GM23248 (cell line): ENCODE results near the gene LRRFIP1. TPM values are rescaled to one million over a fixed set of nuclear protein-coding genes. Genes with fewer than 3 reads are reported as not detected.
"Not testable (repeated sequence)": the region's sequence is repeated elsewhere in the genome, so short reads cannot be mapped to it uniquely, and the experiment has no call there.

ENCODE experiments used
- DNase-seq: peaks from one replicate; pipeline ENCODE4 v3.0.0-alpha.2; 2015
- H2AFZ ChIP-seq: fragments of 200-600 bp; sonication (generic); 2 replicates; pipeline ENCODE4 v1.6.1; 2016; ENCODE audit warnings: antibody characterized with exemption
- H3F3A ChIP-seq: fragments of 200-600 bp; sonication (generic); 2 replicates; pipeline ENCODE4 v1.6.1; 2016; ENCODE audit warnings: mild to moderate bottlenecking, antibody characterized with exemption, mixed run types; ENCODE audit not compliant: insufficient read depth
- H3K27ac ChIP-seq: fragments of 200-600 bp; sonication (generic); 2 replicates; pipeline ENCODE4 v1.5.1; 2016; ENCODE audit warnings: mild to moderate bottlenecking
- H3K27me3 ChIP-seq: fragments of 200-600 bp; sonication (generic); replicated peaks from 2 replicates; pipeline ENCODE4 v1.6.1; 2016; ENCODE audit warnings: mild to moderate bottlenecking; ENCODE audit not compliant: insufficient read depth
- H3K36me3 ChIP-seq: fragments of 200-600 bp; sonication (generic); 2 replicates; pipeline ENCODE4 v1.6.1; 2016; ENCODE audit warnings: low read depth, mild to moderate bottlenecking
- H3K4me1 ChIP-seq: fragments of 200-600 bp; sonication (generic); 2 replicates; pipeline ENCODE4 v1.6.1; 2016; ENCODE audit warnings: mild to moderate bottlenecking; ENCODE audit not compliant: insufficient read depth
- H3K4me2 ChIP-seq: fragments of 200-600 bp; sonication (generic); one replicate; pipeline ENCODE4 v1.6.1; 2016; ENCODE audit warnings: mild to moderate bottlenecking; ENCODE audit not compliant: unreplicated experiment
- H3K4me3 ChIP-seq: fragments of 200-600 bp; sonication (generic); 2 replicates; pipeline ENCODE4 v1.5.1; 2016; ENCODE audit warnings: mild to moderate bottlenecking
- H3K79me2 ChIP-seq: fragments of 200-600 bp; sonication (generic); 2 replicates; pipeline ENCODE4 v1.6.1; 2016; ENCODE audit warnings: mild to moderate bottlenecking; ENCODE audit not compliant: insufficient read depth
- H3K9ac ChIP-seq: fragments of 200-600 bp; sonication (generic); 2 replicates; pipeline ENCODE4 v1.6.1; 2016; ENCODE audit warnings: mild to moderate bottlenecking
- H3K9me2 ChIP-seq: fragments of 200-600 bp; sonication (generic); 2 replicates; pipeline ENCODE4 v1.6.1; 2016; ENCODE audit warnings: mixed run types, mild to moderate bottlenecking, moderate library complexity; ENCODE audit not compliant: insufficient read depth
- H3K9me3 ChIP-seq: fragments of 200-600 bp; sonication (generic); one replicate; pipeline ENCODE4 v1.6.1; 2017; ENCODE audit warnings: low read depth
- H4K20me1 ChIP-seq: fragments of 200-600 bp; sonication (generic); 2 replicates; pipeline ENCODE4 v1.6.0; 2016; ENCODE audit not compliant: insufficient read depth
- EZH2 ChIP-seq: fragments of 200-600 bp; sonication (generic); IDR thresholded peaks from 2 replicates; pipeline ENCODE4 v1.6.1; 2018; ENCODE audit warnings: antibody characterized with exemption, mild to moderate bottlenecking; ENCODE audit not compliant: insufficient read depth, poor library complexity, severe bottlenecking
- EZH2phosphoT487 ChIP-seq: fragments of 200-600 bp; sonication (generic); IDR thresholded peaks from 2 replicates; pipeline ENCODE4 v1.6.1; 2018; ENCODE audit warnings: antibody characterized with exemption, moderate library complexity, mild to moderate bottlenecking, low read depth; ENCODE audit not compliant: insufficient read depth
- WGBS, 2 experiments: methylation state at CpG; one replicate each; pipeline ENCODE4 v1.1.6; 2015 to 2017; ENCODE audit warnings: low lambda C conversion rate in 2 of 2, low coverage in 1 of 2; ENCODE audit errors: missing lambda C conversion rate in 2 of 2; 5-methylcytosine and 5-hydroxymethylcytosine counted together
- in situ Hi-C: fragments of 300-500 bp; cut with MboI; formaldehyde crosslinking; loops from 2 replicates; pipeline ENCODE4 v1.15.0; 2020
- polyA plus RNA-seq: library from polyadenylated mRNA; unstranded; fragments of >200 nt; fragmentation: Nextera tagmentation; extraction: Ambion mirVana; gene quantifications from 2 replicates; pipeline ENCODE4 v1.2.1, GENCODE V29; 2016
- total RNA-seq: library from RNA; depleted of rRNA; stranded (reverse); fragments of >200 nt; shearing (Covaris generic); gene quantifications from 2 replicates; pipeline ENCODE4 v1.2.3, GENCODE V29; 2014

LRRFIP1 gene
- total and polyA plus RNA-seq, 2 experiments from 2014 or later, result 84.4 to 159 TPM

- Histone ChIP-seq H3K79me2 (no peaks in the 10 kb centered on the region), H3K27me3 (no peaks in the 10 kb centered on the region), H3K4me2 (no peak overlapping the region), H3F3A (peaks cover 33% of the 10 kb centered on the region), H3K36me3 (peaks cover 49% of the 10 kb centered on the region), H3K9ac (no peak overlapping the region), H3K4me1 (peaks cover 33% of the 10 kb centered on the region), H3K4me3 (no peak overlapping the region), H2AFZ (no peak overlapping the region), H3K9me2 (no peaks in the 10 kb centered on the region), H3K27ac (no peak overlapping the region), H3K9me3 (no peaks in the 10 kb centered on the region), H4K20me1 (no peaks in the 10 kb centered on the region)
- TF ChIP-seq EZH2phosphoT487 (no peak), EZH2 (no peak)
- DNase-seq, result no peak
- in situ Hi-C loops, result no loop called here
- 97 to 98% methylated on average over 10 of the region's 10 CpGs for WGBS, 2 experiments
Measured at GRCh38 chr2:237758185-237758584, 130.8 kb downstream of the LRRFIP1 start.

- no peaks in the 10 kb centered on the region for H3K9me3 ChIP-seq
- H3K4me1 ChIP-seq, result peaks cover 35% of the 10 kb centered on the region
- H4K20me1 ChIP-seq, result no peaks in the 10 kb centered on the region
- H3K9me2 ChIP-seq, result no peaks in the 10 kb centered on the region
- 90 to 91% methylated on average over 10 of the region's 10 CpGs for WGBS, 2 experiments
- no peak overlapping the region for H2AFZ ChIP-seq
- H3K9ac ChIP-seq, result no peak overlapping the region
- no peak overlapping the region for H3K4me2 ChIP-seq
- peaks cover 35% of the 10 kb centered on the region for H3F3A ChIP-seq
- H3K79me2 ChIP-seq, result no peaks in the 10 kb centered on the region
- no peak for TF ChIP-seq EZH2phosphoT487
- no peak for TF ChIP-seq EZH2
- no peak overlapping the region for H3K27ac ChIP-seq
- H3K36me3 ChIP-seq, result peaks cover 41% of the 10 kb centered on the region
- H3K4me3 ChIP-seq, result no peak overlapping the region
- H3K27me3 ChIP-seq, result no peaks in the 10 kb centered on the region
- in situ Hi-C loops, result no loop called here
- no peak for DNase-seq
Measured at GRCh38 chr2:237759176-237759575, 131.8 kb downstream of the LRRFIP1 start.

- no peaks in the 10 kb centered on the region for H3K9me2 ChIP-seq
- no peaks in the 10 kb centered on the region for H4K20me1 ChIP-seq
- H3K4me1 ChIP-seq, result peaks cover 37% of the 10 kb centered on the region
- peak; percentile 32 for DNase-seq
- in situ Hi-C loops, result no loop called here
- H3K36me3 ChIP-seq, result peaks cover 28% of the 10 kb centered on the region
- peaks cover 6% of the 10 kb centered on the region; the same call in 1 of the 2 replicates for H3K79me2 ChIP-seq
- H3K27me3 ChIP-seq, result no peaks in the 10 kb centered on the region
- no peak overlapping the region for H2AFZ ChIP-seq
- no peak overlapping the region for H3K4me3 ChIP-seq
- no peaks in the 10 kb centered on the region for H3K9me3 ChIP-seq
- H3K4me2 ChIP-seq, result no peak overlapping the region
- H3K27ac ChIP-seq, result no peak overlapping the region
- H3K9ac ChIP-seq, result no peak overlapping the region
- H3F3A ChIP-seq, result peaks cover 36% of the 10 kb centered on the region
- TF ChIP-seq EZH2 (no peak), EZH2phosphoT487 (no peak)
- 98% methylated on average over 23 of the region's 23 CpGs for WGBS, 2 experiments
Measured at GRCh38 chr2:237760506-237761502, 133.4 kb downstream of the LRRFIP1 start.

- Histone ChIP-seq H3K9ac (peak overlapping the region; percentile 67), H3F3A (peaks cover 54% of the 10 kb centered on the region), H3K4me1 (peaks cover 50% of the 10 kb centered on the region), H3K27ac (peak overlapping the region; percentile 93), H3K36me3 (peaks cover 14% of the 10 kb centered on the region; the same call in 1 of the 2 replicates), H3K4me2 (peak overlapping the region; percentile 55)
- DNase-seq, result peak; percentile 94
- H3K4me3 ChIP-seq, H3K79me2 ChIP-seq, H2AFZ ChIP-seq, H3K9me2 ChIP-seq, H3K9me3 ChIP-seq, H3K27me3 ChIP-seq, in situ Hi-C loops, H4K20me1 ChIP-seq: not testable (repeated sequence)
- WGBS, 2 experiments, result 28 to 30% methylated on average over 9 of the region's 9 CpGs
- TF ChIP-seq EZH2phosphoT487, result 0 out of 2 replicates have a peak, but pooled peaks have one; percentile 56
Measured at GRCh38 chr2:237762291-237763182, 135.2 kb downstream of the LRRFIP1 start.
